DMS153 (cell line): ENCODE data around the gene PACSIN1.

Source experiments
- DNase-seq: peaks from one replicate; lab custom pipeline; 2025; lab: John Stamatoyannopoulos, UW

PACSIN1 gene, protein sequence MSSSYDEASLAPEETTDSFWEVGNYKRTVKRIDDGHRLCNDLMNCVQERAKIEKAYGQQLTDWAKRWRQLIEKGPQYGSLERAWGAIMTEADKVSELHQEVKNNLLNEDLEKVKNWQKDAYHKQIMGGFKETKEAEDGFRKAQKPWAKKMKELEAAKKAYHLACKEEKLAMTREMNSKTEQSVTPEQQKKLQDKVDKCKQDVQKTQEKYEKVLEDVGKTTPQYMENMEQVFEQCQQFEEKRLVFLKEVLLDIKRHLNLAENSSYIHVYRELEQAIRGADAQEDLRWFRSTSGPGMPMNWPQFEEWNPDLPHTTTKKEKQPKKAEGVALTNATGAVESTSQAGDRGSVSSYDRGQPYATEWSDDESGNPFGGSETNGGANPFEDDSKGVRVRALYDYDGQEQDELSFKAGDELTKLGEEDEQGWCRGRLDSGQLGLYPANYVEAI

DNA sequence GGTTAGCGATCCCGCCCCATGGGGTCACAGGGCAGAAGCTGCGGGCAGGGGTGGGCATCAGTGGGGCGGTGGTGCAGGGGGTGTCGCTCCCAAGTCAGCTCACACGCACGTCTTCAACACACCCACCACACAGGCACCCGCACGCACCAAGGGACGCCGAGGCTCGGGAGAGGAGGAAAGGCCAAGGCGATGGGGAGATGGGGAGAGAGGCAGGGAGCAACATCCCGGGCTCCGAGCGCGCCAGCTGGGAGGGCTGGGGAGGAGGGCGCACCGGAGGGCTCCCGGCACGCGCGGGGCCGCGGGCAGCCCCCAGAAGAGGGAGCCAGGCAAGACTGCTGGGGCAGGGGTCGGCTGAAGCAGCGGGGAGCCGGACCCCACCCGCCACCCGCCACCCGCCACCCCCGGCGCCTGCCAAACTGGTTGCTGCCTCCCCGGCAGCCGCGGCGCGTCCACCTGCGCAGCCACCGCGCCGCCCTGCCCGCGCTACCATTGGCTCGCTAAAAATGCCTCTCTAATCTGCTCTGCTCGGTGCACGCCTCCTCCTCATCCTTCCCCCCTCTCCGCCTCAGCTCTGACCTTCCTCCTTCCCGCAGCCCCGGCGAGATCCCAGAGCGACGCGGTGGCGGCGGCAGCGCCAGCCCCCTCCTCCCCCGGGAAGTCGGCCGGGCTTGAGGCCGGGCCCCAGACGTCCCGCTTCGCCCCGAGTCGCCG is at the start of gene PACSIN1:
TSS of gene PACSIN1 (plus strand) at position 546 of the 711 bp plus-strand sequence. CDS start 60,230 bp downstream, outside the sequence.
- DNase-seq, result peak; percentile 14

DNA sequence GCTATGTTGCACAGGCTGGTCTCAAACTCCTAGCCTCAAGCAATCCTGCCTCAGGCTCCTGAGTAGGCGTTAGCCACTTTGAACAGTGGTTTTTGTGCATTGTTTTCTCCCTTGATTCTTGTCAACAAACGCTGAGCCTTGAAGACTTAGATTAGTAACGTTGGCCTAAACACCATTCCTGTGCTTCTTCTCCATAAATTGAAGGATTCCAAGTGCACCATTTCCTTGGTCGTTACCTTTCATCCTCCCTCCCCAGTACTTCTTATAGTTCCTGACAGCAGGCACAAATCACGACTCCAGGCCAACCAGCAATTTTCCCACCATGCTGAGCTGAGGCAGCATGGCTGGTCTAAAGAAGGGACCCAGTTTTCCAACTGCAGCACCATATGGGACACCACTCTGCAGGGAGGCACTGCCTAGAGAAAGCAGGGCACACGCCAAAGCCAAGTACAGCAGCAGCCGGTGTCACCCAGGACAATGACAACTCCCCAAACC is 49.0 kb upstream of the PACSIN1 start:
- DNase-seq, result no peak

DNA sequence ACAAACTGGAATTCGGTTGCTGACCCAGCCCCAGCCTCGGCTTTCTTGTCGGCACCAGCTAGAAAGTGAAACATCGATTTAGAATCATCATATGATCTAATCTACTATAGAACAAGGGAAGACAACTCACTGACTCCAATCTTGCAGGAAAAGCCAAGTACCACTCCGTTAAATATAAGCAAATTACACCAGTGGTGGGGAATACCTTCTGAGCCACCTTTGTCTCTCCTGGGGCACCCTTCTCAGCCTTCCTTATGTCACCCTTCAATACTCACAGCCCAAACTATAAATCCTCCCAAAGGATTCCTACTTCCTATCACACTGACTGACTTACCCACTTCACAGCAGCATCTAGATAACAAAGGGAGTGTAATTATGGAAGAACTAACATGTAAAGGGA is 47.5 kb upstream of the PACSIN1 start:
- DNase-seq, result no peak

DNA sequence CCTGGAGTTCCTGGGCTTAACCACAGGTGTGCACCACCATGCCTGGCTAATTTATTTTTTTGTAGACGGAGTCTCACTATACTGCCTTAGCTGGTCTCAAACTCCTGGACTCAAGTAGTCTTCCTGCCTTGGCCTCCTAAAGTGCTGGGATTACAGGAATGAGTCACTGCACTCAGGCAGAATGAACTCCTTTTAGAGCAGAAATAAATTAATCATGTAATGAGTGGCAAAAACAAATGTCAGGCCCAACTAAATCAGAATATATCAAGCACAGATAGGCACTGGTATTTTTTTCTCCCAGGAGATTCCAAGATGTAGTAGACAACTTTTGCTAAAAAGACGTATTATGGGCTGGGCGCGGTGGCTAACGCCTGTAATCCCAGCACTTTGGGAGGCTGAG is 42.6 kb upstream of the PACSIN1 start:
- DNase-seq, result no peak

DNA sequence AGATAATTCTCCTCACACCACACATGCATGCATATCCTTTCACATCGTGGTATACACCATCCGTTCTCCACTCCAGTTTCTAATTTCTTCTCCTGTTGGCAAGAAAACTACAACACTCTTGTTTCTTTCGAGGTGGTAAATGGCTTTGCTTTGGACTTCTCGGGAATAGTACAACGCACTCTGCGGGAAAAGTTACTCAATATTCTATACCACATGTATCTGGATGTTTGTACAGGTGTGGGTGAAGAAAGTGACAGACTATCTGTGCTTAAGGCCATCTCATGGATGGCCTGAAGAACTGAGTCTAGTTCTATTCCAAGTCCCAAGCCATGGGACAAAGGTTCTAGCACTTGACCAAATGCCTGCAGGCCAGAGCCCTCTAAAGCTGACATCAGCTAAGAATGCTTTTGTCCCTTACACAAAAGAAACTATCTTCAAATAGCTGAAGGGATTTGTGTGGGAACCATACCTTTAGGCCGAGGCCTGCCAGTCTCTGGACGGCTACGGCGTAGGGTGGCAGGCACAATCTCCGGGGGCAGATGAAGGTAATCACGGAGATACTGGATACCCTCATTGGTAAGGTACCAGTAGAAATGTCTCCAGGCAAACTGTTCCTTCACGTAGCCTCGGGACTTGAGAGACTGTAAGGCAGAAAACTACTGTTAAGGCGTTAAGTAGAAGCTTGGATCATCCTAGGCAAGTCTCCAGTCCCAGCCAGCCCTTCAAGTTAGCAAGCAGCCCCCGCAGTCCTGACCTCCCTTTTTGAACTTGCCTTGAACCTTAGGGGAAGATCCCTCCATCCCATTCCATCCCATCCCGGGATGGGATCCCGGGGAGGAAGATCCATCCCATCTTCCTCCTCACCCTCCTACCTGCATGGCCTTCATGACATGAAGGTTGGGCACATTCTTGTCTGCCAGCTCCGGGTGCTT is 41.4 kb upstream of the PACSIN1 start:
- DNase-seq, result no peak

DNA sequence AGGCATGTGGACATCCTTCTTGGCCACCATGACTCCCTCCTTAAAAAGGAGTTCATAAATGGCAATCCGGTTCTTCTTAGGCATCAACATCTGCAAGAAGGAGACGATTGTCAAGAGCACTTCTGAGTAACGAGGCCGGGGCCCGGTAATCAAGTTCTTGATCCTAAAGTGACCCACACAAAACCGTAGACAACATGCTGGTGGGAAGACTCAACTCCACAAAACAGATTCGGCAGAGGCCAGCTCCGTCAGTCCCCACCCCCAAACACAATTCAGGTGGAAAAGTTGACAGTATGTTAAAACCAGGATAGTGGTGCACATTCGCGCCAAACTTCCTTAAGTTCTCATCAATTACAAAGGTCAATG is 40.8 kb upstream of the PACSIN1 start:
- DNase-seq, result no peak

DNA sequence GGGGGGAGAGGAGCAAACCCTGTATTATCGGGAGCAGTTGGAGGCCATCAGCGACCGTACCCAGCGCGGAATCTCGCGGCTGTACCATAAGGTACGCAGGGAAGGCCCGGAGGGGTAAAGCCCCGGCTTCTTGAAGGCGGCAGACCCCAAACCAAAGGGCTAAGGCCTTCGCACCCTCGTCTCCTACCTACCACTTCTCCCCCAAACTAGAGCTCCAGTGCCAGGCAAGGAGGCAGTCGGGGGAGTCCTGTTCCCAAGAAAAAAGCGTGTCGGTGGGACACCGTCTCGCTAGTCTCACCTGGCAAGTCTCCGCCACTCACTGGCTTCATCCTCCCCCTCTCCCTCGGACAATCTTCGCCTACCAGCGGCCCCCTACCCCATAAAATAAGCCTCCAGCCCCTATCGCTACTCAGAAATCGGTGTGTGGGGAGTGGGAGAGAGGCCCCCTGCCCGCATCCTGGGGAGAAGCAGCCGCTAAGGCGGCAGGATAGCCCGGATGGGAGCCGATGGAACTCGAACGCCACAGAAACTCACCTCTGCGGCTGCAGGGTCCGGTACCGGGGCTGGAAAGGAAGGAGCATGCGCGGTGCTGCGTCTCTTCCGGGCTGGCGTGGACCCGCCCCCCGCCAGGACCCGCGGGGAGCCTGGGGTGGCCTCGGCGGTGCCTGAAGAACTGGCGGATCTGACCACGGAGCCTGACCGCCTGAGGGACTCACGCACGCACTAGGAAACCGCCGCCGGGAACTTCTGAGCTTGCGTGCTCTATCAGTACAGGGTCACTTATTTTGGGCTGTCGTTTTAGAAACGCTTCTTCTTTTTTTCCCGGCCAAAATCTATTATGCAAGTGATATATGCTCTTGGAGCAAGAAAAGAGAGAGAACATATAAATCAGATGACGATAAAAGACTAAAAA is 40.1 kb upstream of the PACSIN1 start, which contains the start of gene RPS10:
TSS of gene RPS10 (minus strand) at position 572 of the 913 bp plus-strand sequence. CDS start 848 bp downstream, outside the sequence.
- DNase-seq, result peak; percentile 85

DNA sequence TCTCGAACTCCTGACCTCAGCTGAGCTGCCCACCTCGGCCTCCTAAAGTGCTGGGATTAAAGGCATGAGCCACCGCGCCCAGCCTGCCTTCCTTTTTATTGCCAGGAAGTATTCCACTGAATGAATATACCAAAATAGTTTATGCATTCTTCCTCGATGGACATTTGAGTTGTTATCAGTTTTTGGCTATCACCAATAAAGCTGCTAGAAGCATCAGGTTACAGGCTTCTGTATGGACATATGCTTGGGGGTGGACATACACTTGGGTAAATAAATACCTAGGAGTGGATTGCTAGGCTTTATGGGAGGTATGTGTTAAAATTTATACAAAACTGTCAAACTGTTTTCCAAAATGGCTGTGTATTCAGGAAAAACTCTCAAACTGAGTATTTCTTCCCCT is 30.0 kb upstream of the PACSIN1 start:
- DNase-seq, result no peak

DNA sequence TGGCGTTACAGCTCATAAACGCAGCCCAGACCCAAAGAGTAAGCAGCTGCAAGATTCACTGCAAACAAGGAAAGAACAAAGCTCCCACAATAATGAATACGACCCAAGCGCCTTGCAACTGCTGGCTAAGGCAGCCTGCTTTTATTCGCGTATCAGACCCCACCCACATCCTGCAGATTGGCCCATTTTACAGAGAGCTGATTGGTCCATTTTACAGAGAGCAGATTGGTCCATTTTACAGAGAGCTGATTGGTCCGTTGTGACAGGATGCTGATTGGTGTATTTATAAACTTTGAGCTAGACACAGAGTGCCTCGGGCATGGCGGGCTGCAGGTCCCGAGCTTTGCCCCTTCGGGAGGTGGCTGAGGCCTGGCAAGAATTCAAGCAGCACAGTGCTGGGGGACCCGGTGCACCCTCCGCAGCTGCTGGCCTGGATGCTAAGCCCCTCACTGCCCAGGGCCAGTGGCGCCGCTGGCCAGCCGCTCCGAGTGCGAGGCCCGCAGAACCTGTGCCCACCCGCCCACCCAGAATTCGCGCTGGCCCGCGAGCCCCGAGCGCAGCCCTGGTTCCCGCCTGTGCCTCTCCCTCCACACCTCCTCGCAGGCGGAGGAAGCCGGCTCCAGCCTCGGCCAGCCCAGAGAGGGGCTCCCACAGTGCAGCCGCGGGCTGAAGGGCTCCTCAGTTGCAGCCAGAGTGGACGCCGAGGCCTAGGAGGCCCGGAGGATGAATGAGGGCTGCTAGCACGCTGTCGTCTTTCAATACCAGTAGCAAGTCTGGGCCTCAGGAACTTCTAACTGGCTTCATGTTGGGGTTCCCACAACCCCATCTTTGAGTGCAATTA is 28.9 kb upstream of the PACSIN1 start:
- DNase-seq, result no peak

DNA sequence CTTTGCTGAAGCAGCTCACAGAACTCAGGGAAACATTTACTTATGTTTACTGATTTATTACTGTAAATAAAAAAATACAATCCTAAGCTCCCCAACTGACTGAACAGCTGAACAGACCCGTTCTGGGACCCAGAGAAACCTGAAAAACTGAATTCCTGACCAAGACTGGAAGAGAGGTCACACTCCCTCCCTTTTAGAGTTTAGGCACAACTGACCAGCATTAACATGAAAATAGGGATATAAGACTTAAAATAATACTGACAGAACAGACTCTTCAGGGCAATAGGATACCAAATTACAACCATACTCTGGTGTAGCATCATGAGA is 28.3 kb upstream of the PACSIN1 start:
- no peak for DNase-seq

DNA sequence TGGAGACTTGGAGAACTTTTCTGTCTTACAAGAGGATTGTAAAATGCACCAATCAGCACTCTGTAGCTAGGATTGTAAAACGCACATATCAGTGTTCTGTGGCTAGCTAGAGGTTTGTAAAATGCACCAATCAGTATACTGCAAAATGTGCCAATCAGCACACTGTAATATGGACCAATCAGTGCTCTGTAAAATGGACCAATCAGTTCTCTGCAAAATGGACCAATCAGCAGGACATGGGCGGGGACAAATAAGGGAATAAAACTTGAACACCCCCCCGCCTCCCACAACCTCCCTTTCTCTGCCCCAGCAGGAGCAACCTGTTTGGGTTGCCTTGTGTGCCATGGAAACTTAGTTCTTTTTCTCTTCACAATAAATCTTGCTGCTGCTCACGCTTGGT is 27.2 kb upstream of the PACSIN1 start:
- no peak for DNase-seq

DNA sequence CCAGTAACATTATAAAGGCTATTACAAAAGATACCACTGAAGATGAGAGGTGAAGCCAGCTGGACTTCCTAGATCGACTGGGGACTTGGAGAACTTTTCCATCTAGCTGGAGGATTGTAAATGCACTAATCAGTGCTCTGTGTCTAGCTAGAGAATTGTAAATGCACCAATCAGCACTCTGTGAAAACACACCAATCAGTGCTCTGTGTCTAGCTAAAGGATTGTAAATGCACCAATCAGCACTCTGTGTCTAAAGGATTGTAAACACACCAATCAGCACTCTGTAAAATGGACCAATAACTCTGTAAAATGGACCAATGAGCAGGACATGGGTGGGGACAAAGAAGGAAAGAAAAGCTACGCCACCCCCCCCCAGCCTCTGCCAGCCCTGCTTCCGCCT is 26.4 kb upstream of the PACSIN1 start:
- DNase-seq, result no peak

DNA sequence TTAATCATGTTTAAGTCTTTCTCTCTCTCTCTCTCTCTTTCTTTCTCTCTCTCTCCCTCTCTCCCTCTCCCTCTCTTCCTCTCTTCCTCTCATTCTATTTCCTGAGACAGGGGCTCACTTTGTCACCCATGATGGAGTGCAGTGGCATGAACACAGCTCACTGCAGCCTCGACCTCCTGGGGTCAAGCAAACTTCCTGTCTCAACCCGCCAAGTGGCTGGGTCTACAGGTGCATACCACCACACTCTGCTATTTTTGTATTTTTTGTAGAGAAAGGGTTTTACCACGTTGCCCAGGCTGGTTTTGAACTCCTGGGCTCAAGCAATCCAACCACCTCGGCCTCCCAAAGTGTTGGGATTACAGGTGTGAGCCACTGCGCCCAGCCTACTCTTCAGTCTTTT is 24.4 kb upstream of the PACSIN1 start:
- no peak for DNase-seq

DNA sequence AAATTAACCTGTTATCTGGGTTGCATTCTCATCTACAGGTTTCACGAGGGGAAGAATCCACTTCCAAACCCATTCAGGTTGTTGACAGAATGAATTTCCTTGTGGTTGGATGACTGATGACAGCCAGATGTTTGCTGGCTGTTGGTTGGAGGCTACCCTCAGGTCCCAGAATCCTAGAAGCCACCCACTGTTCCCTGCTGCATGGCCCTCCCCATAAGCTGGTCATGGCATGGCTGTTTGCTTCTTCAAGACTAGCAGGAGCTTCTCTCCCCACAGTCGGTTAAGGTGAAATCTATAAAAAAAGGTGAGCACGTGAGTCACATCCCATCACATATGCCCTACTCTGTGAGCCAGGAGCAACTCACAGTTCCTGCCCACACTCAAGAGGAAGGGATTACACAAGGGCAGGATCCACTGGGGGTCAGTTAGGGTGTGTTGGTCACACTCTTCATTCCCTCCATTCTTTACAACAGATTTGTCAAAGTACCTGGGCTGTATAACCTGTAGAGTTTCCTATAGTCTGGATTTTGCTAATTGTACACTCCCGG is 20.5 kb upstream of the PACSIN1 start:
- no peak for DNase-seq

DNA sequence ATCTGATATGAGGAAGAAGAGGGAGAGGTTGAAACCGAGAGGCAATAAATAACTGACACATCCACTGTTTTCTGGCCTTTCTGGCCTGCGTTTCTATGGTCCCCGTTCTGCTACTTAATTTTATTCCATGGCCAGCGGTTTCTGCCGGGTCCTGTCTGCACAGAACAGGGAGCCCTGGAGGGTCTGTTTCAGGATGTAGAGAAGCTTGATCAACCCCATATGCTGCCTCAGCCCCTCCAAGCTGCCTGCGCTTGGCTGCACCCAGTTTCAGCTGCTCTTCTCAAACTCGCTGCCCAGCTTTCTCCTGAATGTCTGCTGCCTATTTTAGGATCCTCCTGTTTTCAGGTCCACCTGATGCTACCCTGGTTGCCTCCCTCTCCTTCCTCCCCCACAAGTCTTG is 18.5 kb upstream of the PACSIN1 start:
- DNase-seq, result no peak

DNA sequence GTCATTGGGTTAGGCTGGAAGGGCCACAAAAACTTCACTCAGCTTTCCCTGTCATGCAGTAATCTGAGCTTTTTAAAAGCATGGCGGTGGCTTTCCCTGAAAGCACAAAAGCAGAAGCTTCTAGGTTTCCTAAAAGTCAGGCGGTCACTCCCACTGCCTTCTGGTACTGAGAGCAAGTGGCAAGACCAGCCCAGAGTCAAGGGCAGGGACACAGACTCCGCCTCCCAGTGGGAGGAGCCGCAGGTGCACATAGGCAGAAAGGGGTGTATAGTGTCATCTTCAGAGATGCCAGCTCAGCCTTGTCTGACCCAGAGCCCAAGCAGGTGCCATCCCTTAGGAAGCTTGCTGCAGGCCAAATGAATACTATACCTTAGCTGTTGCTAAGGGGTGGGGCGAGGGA is 18.0 kb upstream of the PACSIN1 start:
- DNase-seq, result no peak

DNA sequence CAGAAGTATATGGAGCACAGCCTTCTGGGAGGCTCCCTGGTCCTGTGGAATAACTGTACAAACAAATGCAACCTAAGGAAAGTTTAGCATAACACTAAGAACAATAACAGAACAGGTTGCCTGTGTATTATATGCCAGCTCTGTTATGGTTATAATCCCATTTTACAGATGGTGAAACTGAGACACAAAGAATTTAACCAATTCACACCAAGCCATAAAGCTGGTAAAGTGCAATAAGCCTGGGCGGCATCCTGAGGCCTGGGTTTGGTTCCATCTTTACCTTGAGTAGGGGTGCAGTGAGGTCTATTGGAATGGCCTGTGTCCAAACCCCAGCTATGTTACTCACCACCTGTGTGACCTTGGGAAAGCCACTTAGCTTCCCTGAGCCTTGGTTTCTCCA is 14.7 kb upstream of the PACSIN1 start:
- DNase-seq, result no peak

DNA sequence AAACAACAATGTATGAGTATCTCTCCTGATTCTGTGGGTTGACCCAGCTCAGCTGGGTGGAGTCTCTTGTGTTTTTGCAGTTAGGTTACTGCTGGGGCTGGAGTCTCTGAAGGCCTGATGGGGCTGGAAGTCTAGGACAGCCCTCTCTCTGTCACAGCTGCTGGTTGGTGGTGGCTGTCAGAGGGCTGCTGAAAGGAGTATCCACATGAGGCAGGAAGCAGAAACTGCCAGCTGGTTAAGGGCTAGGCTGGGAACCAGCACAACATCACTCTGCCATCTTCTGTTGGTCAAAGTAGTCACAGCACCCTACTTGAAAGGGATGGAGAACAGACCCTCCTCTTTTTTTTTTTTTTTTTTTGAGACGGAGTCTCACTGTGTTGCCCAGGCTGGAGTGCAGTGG is 10.0 kb upstream of the PACSIN1 start:
- no peak for DNase-seq

DNA sequence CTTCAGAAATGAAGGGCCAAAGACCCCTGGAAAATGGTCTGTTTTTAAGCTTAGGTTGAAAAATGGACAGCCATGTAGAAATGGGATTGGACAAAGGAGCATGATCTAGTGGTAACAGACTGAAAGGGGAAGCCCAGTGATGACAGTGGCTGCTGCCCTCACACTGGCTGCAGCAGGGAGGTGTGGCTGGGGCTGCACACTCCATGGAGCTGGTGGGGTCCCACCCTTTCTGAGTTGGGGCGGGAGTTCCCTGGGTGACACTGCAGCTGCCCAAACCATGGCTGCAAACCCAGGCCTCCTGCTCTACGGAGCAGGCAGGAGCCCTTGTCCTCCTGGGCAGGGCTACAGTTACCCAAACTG is 8.5 kb upstream of the PACSIN1 start:
- DNase-seq, result no peak
